Activated CD8-positive, alpha-beta memory T cell treated with anti-CD3 and anti-CD28 coated beads for 1 hour (primary cell): ENCODE measurements around the gene PMCH.
"Not testable (repeated sequence)": the region's sequence is repeated elsewhere in the genome, so short reads cannot be mapped to it uniquely, and the experiment has no call there.

Experiments used
- DNase-seq, 2 donors: peaks; one replicate each; pipeline ENCODE4 v3.0.0-alpha.2; 2020; ENCODE audit warnings: low read depth in 1 of 2; ENCODE audit errors: extremely low read depth in 1 of 2

Gene PMCH

GRCh38 chr12:102197789-102198188, at the start of gene PMCH:
PMCH (minus strand) TSS chr12:102197833; CDS start chr12:102197770, 63 bp downstream.
- DNase-seq, result no peak

- DNase-seq, result not testable (repeated sequence)
These were observed 43.2 kb upstream of the PMCH start for GRCh38 chr12:102240859-102241258.

- no peak for DNase-seq
These were observed 37.0 kb upstream of the PMCH start for GRCh38 chr12:102234599-102234998.

GRCh38 chr12:102232446-102232845, 34.8 kb upstream of the PMCH start:
- DNase-seq, result no peak

- no peak for DNase-seq
These were observed 34.4 kb upstream of the PMCH start for GRCh38 chr12:102232036-102232435.

GRCh38 chr12:102227954-102228353, 30.3 kb upstream of the PMCH start:
- no peak for DNase-seq

GRCh38 chr12:102220736-102221135, 23.1 kb upstream of the PMCH start:
- DNase-seq, result no peak

GRCh38 chr12:102215992-102216691, 18.5 kb upstream of the PMCH start:
- DNase-seq, result no peak

- DNase-seq, result no peak
These were observed 6.4 kb upstream of the PMCH start for GRCh38 chr12:102204025-102204424.

GRCh38 chr12:102202556-102202955, 4.9 kb upstream of the PMCH start:
- DNase-seq, result no peak

- no peak for DNase-seq
These were observed 3.9 kb upstream of the PMCH start for GRCh38 chr12:102201436-102202061.

GRCh38 chr12:102195826-102196225, 1.8 kb downstream of the PMCH start:
- no peak for DNase-seq

- no peak for DNase-seq
These were observed 15.0 kb downstream of the PMCH start for GRCh38 chr12:102182635-102183034.

- no peak for DNase-seq
These were observed 22.9 kb downstream of the PMCH start for GRCh38 chr12:102174761-102175160.

GRCh38 chr12:102174117-102174516, 23.5 kb downstream of the PMCH start:
- no peak for DNase-seq

- DNase-seq, result no peak
These were observed 25.2 kb downstream of the PMCH start for GRCh38 chr12:102172436-102172835.

GRCh38 chr12:102171951-102172350, 25.7 kb downstream of the PMCH start:
- no peak for DNase-seq

- DNase-seq, result no peak
These were observed 27.6 kb downstream of the PMCH start for GRCh38 chr12:102169922-102170621.

- no peak for DNase-seq
These were observed 29.6 kb downstream of the PMCH start for GRCh38 chr12:102167821-102168604.

- DNase-seq, result no peak
These were observed 34.2 kb downstream of the PMCH start for GRCh38 chr12:102163383-102163782.

GRCh38 chr12:102155206-102155605, 42.4 kb downstream of the PMCH start:
- DNase-seq, result not testable (repeated sequence)
